Measurements from ENCODE around the gene MGAT5B.
"Not testable (repeated sequence)": the region's sequence is repeated elsewhere in the genome, so short reads cannot be mapped to it uniquely, and the experiment has no call there.

MGAT5B gene

DNA sequence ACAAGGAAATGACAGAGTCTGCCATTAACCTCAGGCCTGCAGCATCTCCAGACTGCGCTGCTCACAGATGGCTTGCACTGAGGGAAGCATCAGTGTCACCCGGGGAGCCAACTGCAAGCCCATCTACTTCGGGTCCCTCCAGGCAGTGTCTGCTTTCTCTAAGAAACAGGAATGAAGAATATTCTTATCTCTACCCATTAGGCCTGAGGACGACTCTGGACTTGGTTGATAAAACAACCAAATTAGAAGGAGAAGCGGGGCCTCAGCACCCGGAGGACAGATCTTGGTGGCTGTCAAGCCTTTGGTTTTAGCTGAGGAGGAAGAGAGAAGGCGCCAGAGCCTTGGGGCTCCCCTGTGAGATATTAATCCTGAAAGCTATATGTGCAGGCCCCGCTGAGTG is 19.5 kb upstream of the MGAT5B start:
- no peak for DNase-seq

GRCh38 chr17:76849160-76849559 is 19.0 kb upstream of the MGAT5B start:
- DNase-seq: not testable (repeated sequence)

- no peak for DNase-seq
Measured at GRCh38 chr17:76852843-76853242, 15.4 kb upstream of the MGAT5B start.

DNA sequence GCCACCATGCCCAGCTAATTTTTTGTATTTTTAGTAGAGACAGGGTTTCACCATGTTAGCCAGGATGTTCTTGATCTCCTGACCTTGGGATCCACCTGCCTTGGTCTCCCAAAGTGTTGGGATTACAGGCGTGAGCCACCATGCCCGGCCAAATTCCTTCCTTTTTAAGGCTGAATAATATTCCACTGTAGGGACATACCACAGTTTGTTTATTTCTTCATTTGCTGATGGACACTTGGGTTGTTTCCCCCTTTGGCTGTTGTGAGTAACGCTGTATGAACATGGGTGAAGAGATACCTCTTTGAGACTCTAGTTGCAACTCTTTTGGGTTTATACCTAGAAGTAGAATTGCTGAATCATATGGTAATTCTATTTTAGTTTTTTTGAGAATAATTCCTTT is 13.1 kb upstream of the MGAT5B start:
- no peak for DNase-seq

DNA sequence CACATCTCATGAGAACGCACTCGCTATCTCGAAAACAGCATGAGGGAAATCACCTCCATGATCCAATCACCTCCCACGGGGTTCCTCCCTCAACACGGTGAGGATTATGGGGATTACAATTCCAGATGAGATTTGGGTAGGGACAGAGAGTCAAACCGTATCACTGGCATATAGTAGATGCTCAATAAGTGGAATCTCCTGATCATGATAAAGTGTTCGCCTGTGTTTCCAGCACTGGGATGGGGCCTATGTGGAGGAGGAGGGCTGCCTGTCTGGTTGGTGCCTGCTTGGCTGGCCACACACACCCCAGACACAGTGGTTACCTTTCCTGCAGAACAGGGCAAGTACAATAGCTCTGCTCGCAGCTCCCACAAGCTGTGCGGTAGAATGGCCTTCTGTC is 6.1 kb upstream of the MGAT5B start:
- no peak for DNase-seq

GRCh38 chr17:76862494-76862893 is 5.7 kb upstream of the MGAT5B start:
- DNase-seq: no peak

GRCh38 chr17:76864024-76864423 is 4.2 kb upstream of the MGAT5B start:
- no peak for DNase-seq

- no peak for DNase-seq
Measured at GRCh38 chr17:76865174-76865573, 3.0 kb upstream of the MGAT5B start.

DNA sequence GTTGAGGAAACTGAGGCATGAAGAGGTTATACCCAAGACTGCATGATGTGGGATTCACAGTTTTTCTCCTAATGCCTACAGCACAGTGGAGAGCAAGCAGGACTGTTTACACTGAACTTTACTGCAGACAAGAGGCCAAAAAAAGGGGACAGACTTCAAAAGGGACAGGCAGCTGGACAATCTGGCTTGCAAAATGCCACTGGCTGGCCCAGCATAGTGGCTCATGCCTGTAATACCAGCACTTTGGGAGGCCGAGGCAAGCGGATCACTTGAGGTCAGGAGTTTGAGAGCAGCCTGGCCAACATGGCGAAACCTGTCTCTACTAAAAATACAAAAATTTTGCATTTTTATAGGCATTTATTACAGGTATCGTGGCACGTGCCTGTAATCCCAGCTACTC is 2.0 kb upstream of the MGAT5B start:
- DNase-seq: no peak

- no peak for DNase-seq
Measured at GRCh38 chr17:76866774-76867577, 1.2 kb upstream of the MGAT5B start.

GRCh38 chr17:76867578-76868175 is 527 bp upstream of the MGAT5B start:
- no peak for DNase-seq

DNA sequence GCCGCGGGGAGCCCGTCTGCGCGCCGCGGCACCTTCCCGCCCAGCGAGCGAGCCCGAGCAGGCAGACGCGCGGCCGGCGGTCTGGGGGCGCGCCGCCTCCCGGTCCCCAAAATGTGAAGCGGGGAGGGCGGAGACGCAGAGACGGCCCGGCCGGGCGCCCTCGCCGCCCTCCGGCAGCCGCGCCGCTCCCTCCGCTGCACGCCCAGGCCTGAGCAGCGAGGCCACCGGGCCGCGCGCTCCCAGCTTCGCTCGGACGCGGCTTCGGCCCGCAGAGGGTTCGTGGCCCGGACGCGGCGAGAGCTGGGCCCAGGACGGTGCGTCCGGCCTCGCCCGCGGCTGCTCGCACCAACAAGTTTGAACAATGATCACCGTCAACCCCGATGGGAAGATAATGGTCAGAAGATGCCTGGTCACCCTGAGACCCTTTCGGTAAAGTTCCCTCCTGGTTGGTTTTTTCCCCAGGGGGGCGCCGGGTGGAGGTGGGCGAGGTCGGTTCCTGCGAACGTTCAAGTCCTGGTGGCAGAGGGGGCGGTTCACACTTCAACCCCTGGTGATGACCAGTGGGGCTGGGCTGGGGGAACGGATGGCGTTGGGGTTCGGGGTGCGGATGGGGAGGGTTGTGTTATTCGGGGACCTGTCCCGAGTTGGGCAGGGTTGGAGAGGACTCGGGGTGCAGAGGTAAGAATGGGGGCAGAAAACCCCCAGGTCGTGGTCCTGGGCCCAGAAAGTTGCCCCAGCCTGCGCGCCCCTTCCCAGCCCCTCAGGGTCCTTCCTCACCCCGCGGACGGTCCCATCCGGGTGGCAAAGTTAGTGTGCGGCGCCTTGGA is 678 bp downstream of the MGAT5B start:
- DNase-seq: no peak

- no peak for DNase-seq
Measured at GRCh38 chr17:76869496-76870376, 1.5 kb downstream of the MGAT5B start.

- DNase-seq: no peak
Measured at GRCh38 chr17:76870377-76870714, 2.1 kb downstream of the MGAT5B start.

- DNase-seq: no peak
Measured at GRCh38 chr17:76871668-76872067, 3.5 kb downstream of the MGAT5B start.

GRCh38 chr17:76872221-76872873 is 4.1 kb downstream of the MGAT5B start:
- no peak for DNase-seq

DNA sequence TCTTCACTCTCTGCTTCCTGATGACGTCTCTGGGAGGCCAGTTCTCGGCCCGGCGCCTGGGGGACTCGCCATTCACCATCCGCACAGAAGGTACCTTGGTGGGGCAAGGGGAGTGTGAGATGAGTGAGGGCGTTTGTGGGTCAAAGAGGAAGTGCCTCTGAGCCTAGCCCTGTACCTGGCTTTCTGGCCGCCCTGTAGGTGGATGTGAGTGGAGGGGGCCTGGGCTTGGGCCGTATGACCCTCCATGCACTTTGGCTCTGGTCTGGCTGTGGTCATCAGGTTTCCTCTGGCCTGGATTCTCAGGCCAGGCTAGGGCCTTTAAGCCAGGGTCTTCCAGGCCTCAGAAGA is 4.6 kb downstream of the MGAT5B start:
- DNase-seq: no peak

GRCh38 chr17:76873856-76874255 is 5.7 kb downstream of the MGAT5B start:
- no peak for DNase-seq

- DNase-seq: no peak
Measured at GRCh38 chr17:76877437-76877836, 9.2 kb downstream of the MGAT5B start.

- DNase-seq: no peak
Measured at GRCh38 chr17:76878568-76878967, 10.4 kb downstream of the MGAT5B start.

DNA sequence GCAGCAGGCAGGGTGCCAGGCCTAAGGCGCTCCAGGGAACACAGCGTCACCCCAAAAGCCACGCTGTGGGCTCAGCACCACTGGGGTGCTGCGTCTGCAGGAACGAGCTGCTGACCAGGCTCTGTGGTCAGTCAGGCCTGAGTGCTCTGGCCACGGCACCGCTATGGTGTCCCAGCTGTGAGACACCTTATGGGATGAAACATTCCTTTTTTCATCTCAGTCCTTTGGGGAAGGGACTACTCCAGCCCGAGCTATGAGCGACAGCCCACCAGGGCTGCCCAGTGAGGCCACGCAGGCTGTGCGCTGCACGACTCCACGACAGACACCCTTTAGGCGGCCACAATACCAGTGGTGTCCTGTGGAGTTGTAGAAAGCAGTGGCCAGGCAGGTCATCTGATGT is 11.1 kb downstream of the MGAT5B start:
- no peak for DNase-seq

DNA sequence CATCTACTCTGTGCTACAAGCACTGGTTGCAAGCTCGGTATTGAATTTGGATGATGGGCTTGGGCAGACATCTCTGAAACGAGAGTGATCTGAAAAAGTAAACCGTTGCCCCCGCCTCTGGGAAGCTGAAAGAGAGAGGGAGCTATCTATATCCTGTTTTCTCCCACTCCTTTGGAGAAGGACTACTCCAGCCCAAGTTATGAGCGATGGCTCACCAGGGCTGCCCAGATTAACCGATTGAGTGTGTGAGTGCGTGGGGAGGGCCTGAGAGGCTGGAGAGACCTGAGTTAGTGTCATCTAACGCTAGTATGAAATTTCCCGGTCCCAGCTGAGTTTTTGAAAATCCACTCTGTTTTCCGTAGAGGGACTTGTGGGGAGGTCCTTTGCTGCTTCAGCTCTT is 11.5 kb downstream of the MGAT5B start:
- no peak for DNase-seq

GRCh38 chr17:76880268-76880667 is 12.1 kb downstream of the MGAT5B start:
- DNase-seq: no peak

Data from activated CD4-positive, CD25-positive, alpha-beta regulatory T cell (primary cell).